Ramos (cell line): ENCODE data around the gene GPR158.

Source experiments
- in situ Hi-C: fragments of 300-500 bp; cut with MboI; formaldehyde crosslinking; loops from one replicate; pipeline ENCODE4 v1.14.3; 2022; ENCODE audit warnings: low sequenced_read_pairs; ENCODE audit not compliant: unreplicated experiment

Gene GPR158

GRCh38 chr10:25384618-25385017 is 209.8 kb downstream of the GPR158 start:
- in situ Hi-C loops, result no loop called here

- in situ Hi-C loops, result no loop called here
These were observed 213.5 kb downstream of the GPR158 start for GRCh38 chr10:25388188-25388861.

- in situ Hi-C loops, result no loop called here
These were observed 214.0 kb downstream of the GPR158 start for GRCh38 chr10:25388862-25389206.

- in situ Hi-C loops, result no loop called here
These were observed 215.9 kb downstream of the GPR158 start for GRCh38 chr10:25390733-25391132.

DNA sequence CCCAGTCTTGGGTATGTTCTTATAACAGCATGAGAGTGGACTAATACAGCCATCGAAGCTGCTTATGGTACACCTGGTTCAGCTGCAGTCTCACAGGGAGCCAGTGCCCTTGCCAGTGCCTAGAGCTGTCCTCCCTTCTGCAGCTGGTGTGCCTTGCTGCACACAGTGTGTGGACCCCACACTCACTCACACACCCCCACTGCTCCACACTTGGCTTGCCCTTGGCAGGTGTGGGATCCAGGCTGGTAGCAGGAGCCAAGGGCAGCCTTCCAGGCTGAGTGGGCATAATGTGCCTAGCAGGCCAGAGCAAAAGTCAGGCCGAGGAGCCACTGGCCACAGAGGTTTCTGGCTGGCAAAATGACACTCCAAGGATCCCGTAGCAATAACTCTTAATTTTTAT is 217.3 kb downstream of the GPR158 start:
- in situ Hi-C loops, result no loop called here

GRCh38 chr10:25393621-25394020 is 218.8 kb downstream of the GPR158 start:
- in situ Hi-C loops, result no loop called here

- in situ Hi-C loops, result no loop called here
These were observed 223.9 kb downstream of the GPR158 start for GRCh38 chr10:25398680-25399079.

- in situ Hi-C loops, result no loop called here
These were observed 231.1 kb downstream of the GPR158 start for GRCh38 chr10:25405871-25406270.

GRCh38 chr10:25417611-25418010 is 242.8 kb downstream of the GPR158 start:
- in situ Hi-C loops, result no loop called here

GRCh38 chr10:25425776-25426175 is 251.0 kb downstream of the GPR158 start:
- in situ Hi-C loops, result no loop called here

GRCh38 chr10:25436431-25436830 is 261.6 kb downstream of the GPR158 start:
- in situ Hi-C loops, result no loop called here

- in situ Hi-C loops, result no loop called here
These were observed 266.5 kb downstream of the GPR158 start for GRCh38 chr10:25441270-25441669.

DNA sequence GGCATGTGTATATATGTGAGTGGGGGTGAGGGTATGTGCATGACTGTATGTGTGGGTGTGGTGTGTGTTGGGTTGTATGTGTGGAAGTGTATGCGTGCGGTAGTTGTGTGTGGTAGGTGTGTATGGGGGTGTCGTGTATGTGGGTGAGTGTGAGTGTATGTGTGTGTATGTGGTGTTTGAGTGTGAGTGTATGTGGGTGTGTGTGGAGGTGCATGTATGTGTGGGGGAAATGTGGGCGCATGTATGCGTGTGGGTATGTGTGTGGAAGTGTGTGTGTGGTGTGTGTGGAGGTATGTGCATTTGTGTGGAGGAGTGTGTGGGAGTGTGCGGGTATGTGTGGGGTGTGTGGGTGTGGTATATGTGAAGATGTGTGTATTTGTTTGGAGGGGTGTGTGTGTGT is 269.5 kb downstream of the GPR158 start:
- in situ Hi-C loops, result no loop called here

GRCh38 chr10:25451401-25451800 is 276.6 kb downstream of the GPR158 start:
- in situ Hi-C loops, result no loop called here

DNA sequence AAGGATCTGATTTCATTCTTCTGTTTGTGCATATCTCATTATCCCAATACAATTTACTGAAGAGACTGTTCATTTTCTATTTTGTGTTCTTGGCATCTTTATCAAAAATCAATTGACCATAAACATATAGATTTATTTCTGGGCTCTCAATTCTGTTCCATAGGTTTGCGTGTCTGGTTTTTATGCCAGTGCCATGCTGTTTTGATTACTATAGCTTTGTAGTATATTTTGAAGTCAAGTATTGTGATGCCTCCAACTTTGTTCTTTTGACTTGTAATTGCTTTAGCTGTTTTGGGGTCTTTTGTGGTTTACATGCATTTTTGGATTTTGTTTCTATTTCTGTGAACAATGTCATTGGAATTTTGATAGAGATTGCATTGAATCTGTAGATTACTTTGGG is 278.8 kb downstream of the GPR158 start:
- in situ Hi-C loops, result no loop called here

DNA sequence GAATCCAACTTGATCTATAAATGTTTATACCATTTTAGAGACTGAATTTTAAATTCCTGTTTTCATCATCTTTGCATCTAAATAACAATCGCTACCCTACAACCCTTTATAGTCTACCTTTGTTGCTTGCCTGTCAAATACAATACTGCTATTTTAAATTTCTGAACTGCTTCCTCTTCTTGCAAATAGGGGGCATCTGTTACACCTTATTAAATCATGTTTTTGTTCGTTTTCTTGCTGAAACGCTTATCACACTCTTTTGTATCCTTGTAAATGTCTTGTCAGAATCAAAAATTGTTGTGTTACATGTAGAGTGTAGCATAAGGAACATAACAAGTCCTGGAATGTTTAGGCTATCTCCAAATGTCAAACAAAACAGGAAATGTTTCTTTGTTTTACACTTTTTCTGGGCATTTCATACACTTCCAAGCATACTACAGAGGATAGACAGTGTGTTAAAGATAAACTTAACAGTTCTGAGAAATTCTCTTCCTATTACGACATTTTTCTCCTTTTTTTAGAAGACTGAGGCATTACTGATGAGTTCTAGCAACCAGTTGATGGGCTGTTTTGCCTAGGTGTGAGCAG is 281.3 kb downstream of the GPR158 start:
- in situ Hi-C loops, result no loop called here

GRCh38 chr10:25457552-25457951 is 282.8 kb downstream of the GPR158 start:
- in situ Hi-C loops, result no loop called here

- in situ Hi-C loops, result no loop called here
These were observed 291.0 kb downstream of the GPR158 start for GRCh38 chr10:25465582-25466372.

DNA sequence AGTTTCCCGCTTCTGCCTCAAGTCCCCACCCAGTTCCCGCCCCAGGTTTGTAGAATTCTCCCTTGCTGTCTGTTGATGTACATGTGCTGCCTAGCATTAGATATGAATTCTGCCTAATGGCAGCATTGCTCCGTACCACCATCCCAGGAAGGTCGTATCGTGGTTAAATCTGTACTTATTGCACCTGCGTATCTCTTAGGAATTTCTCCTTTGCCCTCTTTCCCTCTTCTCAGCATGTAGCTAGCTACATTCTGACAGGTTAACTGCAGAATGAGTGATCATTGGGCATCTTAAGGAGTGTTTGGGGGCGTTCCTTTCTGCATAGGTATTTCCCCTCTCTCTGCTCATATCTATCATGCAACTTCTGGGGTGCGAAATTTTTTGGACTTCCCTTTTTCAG is 293.1 kb downstream of the GPR158 start:
- in situ Hi-C loops, result no loop called here

- in situ Hi-C loops, result no loop called here
These were observed 306.7 kb downstream of the GPR158 start for GRCh38 chr10:25481467-25481866.

- in situ Hi-C loops, result no loop called here
These were observed 309.2 kb downstream of the GPR158 start for GRCh38 chr10:25483999-25484398.

DNA sequence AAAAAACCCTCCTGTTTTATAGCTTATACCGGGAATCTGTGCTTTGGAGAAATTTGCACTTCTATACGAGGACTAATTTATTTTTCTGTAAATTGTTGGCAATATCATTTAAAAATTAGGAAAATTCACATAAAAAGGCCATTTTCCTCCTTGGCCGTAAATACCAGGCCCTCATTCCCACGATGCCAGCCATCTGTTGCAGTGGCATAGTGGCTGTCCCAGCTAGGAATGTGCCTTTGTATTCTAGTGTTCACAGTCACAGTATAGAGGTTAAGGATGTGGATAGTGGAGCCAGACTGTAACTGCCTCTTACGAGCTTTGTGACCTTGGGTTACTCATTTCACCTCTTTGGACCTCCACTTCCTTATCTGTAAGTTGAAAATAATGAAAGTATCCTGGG is 312.5 kb downstream of the GPR158 start:
- in situ Hi-C loops, result no loop called here
